ENCODE measurements around the gene RNF213.

The RNF213 gene

GRCh38 chr17:80281516-80281915 is 20.9 kb downstream of the RNF213 start:
- Histone ChIP-seq H3K4me3 (replicated peaks; ENCODE audit: insufficient read depth, low read length) (no peak overlapping the region), H3K27ac (replicated peaks) (no peak overlapping the region), H3K27me3 (ENCODE audit: insufficient read depth, poor library complexity, severe bottlenecking) (no peaks in the 10 kb centered on the region)
- no peak for DNase-seq (ENCODE audit: low read depth in 1 of 2, low spot score in 1 of 2)
- TF ChIP-seq CTCF (IDR thresholded peaks at IDR 0.05; ENCODE audit: insufficient read depth, low read length) (no peak), POLR2AphosphoS5 (IDR thresholded peaks at IDR 0.05; ENCODE audit: low read depth) (no peak), SPI1 (IDR thresholded peaks at IDR 0.05; ENCODE audit: borderline replicate concordance, low read depth) (no peak)

- Histone ChIP-seq H3K27ac (replicated peaks) (no peak overlapping the region), H3K4me3 (replicated peaks; ENCODE audit: insufficient read depth, low read length) (no peak overlapping the region), H3K27me3 (ENCODE audit: insufficient read depth, poor library complexity, severe bottlenecking) (no peaks in the 10 kb centered on the region)
- no peak for DNase-seq (ENCODE audit: low read depth in 1 of 2, low spot score in 1 of 2)
- TF ChIP-seq POLR2AphosphoS5 (IDR thresholded peaks at IDR 0.05; ENCODE audit: low read depth) (no peak), REST (IDR thresholded peaks at IDR 0.05; ENCODE audit: insufficient replicate concordance, low read depth) (no peak), GABPA (IDR thresholded peaks at IDR 0.05; ENCODE audit: low read depth) (no peak), SPI1 (IDR thresholded peaks at IDR 0.05; ENCODE audit: borderline replicate concordance, low read depth) (no peak), CTCF (IDR thresholded peaks at IDR 0.05; ENCODE audit: insufficient read depth, low read length) (no peak)
These were observed 22.6 kb downstream of the RNF213 start for GRCh38 chr17:80283116-80283852.

- peak in 1 of 2 experiments; percentile 52 for DNase-seq (ENCODE audit: low read depth in 1 of 2, low spot score in 1 of 2)
- no peaks in the 10 kb centered on the region for H3K27me3 ChIP-seq (ENCODE audit: insufficient read depth, poor library complexity, severe bottlenecking)
These were observed 24.0 kb downstream of the RNF213 start for GRCh38 chr17:80284631-80285030.

GRCh38 chr17:80285237-80285920 is 24.7 kb downstream of the RNF213 start:
- TF ChIP-seq SPI1 (IDR thresholded peaks at IDR 0.05; ENCODE audit: borderline replicate concordance, low read depth) (no peak), REST (IDR thresholded peaks at IDR 0.05; ENCODE audit: insufficient replicate concordance, low read depth) (no peak), CTCF (IDR thresholded peaks at IDR 0.05; ENCODE audit: insufficient read depth, low read length) (no peak), GABPA (IDR thresholded peaks at IDR 0.05; ENCODE audit: low read depth) (no peak), POLR2AphosphoS5 (IDR thresholded peaks at IDR 0.05; ENCODE audit: low read depth) (no peak)
- peak; percentile 36 to 61 for DNase-seq (ENCODE audit: low read depth in 1 of 2, low spot score in 1 of 2)
- H3K27me3 ChIP-seq (ENCODE audit: insufficient read depth, poor library complexity, severe bottlenecking), result no peaks in the 10 kb centered on the region
- no peak overlapping the region for H3K27ac ChIP-seq (replicated peaks)
- no peak overlapping the region for H3K4me3 ChIP-seq (replicated peaks; ENCODE audit: insufficient read depth, low read length)

More at GRCh38 chr17:80284631-80285030, 24.0 kb downstream of the RNF213 start:
- peak; percentile 14 for TF ChIP-seq CTCF (IDR thresholded peaks at IDR 0.05; ENCODE audit: insufficient read depth, low read length)
- TF ChIP-seq SPI1 (IDR thresholded peaks at IDR 0.05; ENCODE audit: borderline replicate concordance, low read depth), result peak; percentile 68; the same call in 1 of the 2 replicates
- TF ChIP-seq POLR2AphosphoS5 (IDR thresholded peaks at IDR 0.05; ENCODE audit: low read depth), result 0 out of 2 replicates have a peak, but pooled peaks have one; percentile 41
- no peak for TF ChIP-seq GABPA (IDR thresholded peaks at IDR 0.05; ENCODE audit: low read depth)
- Histone ChIP-seq H3K4me3 (replicated peaks; ENCODE audit: insufficient read depth, low read length) (no peak overlapping the region), H3K27ac (replicated peaks) (no peak overlapping the region)
